T-cell (primary cell): ENCODE results near the gene NCOA7. TPM values are rescaled to one million over a fixed set of nuclear protein-coding genes. Genes with fewer than 3 reads are reported as not detected.

Experiments
- ATAC-seq, 4 experiments: fragments of 200-7000 bp in 3 of 4; fragments of 150-1000 bp in 1 of 4; cut with Tn5 transposase; replicated peaks in 1 of 4; 1 replicate in 3 of 4; 2 replicates in 1 of 4; pipeline ENCODE4 v1.10.0; 2021; ENCODE audit warnings: moderate library complexity in 3 of 4, mild to moderate bottlenecking in 2 of 4, moderate number of reproducible peaks in 1 of 4
- CTCF ChIA-PET, 2 donors: fragments of 300-600 bp; sonication (Branson Sonifier 250); formaldehyde crosslinking; loops; one replicate each; lab custom pipeline; 2022; ENCODE audit warnings: antibody characterized with exemption in 2 of 2; lab: Charles Lee
- POLR2A ChIA-PET, 2 donors: fragments of 300-600 bp; sonication (Branson Sonifier 250); formaldehyde crosslinking; loops; one replicate each; lab custom pipeline; 2022; ENCODE audit warnings: antibody characterized with exemption in 2 of 2; lab: Charles Lee
- DNase-seq, 35 experiments: peaks; one replicate each; pipeline versions ENCODE4 v3.0.0 to v3.0.0-alpha.2; 2013 to 2023
- H3K27ac ChIP-seq: one replicate; pipeline ENCODE4 v1.5.1; 2013; ENCODE audit warnings: low read length
- H3K27me3 ChIP-seq, 2 experiments: replicated peaks in 1 of 2; 1 replicate in 1 of 2; 2 replicates in 1 of 2; pipeline versions ENCODE4 v1.6.1 to v1.7.0; 2013; ENCODE audit warnings: low read length in 1 of 2, mixed read lengths in 1 of 2; ENCODE audit not compliant: control insufficient read depth in 2 of 2, insufficient read depth in 2 of 2; ENCODE audit errors: extremely low read depth in 1 of 2
- H3K36me3 ChIP-seq, 2 donors: 1 replicate in 1 of 2; 2 replicates in 1 of 2; pipeline versions ENCODE4 v1.6.1 to v1.7.0; 2013; ENCODE audit warnings: low read length in 1 of 2; ENCODE audit not compliant: control insufficient read depth in 2 of 2, insufficient read depth in 1 of 2; ENCODE audit errors: extremely low read depth in 1 of 2
- H3K4me1 ChIP-seq, 2 experiments: 1 replicate in 1 of 2; 2 replicates in 1 of 2; pipeline versions ENCODE4 v1.6.1 to v1.7.0; 2013; ENCODE audit warnings: low read length in 2 of 2, mixed read lengths in 1 of 2; ENCODE audit not compliant: insufficient read depth in 2 of 2, control insufficient read depth in 1 of 2; ENCODE audit errors: extremely low read depth in 1 of 2
- H3K4me3 ChIP-seq, 2 donors: 1 replicate in 1 of 2; 2 replicates in 1 of 2; pipeline versions ENCODE4 v1.5.1 to v1.7.0; 2013; ENCODE audit warnings: mild to moderate bottlenecking in 2 of 2, low read length in 1 of 2, moderate library complexity in 1 of 2; ENCODE audit not compliant: control insufficient read depth in 1 of 2; ENCODE audit errors: extremely low read depth in 1 of 2
- H3K9me3 ChIP-seq: 2 replicates; pipeline ENCODE4 v1.7.0; 2013
- H3K27ac Mint-ChIP-seq, 2 donors: one replicate each; pipeline ENCODE4 v1.8.0; 2020 to 2021; ENCODE audit warnings: mild to moderate bottlenecking in 2 of 2, mixed read lengths in 2 of 2
- H3K27me3 Mint-ChIP-seq, 2 donors: one replicate each; pipeline ENCODE4 v1.8.0; 2021 to 2022; ENCODE audit warnings: mixed read lengths in 2 of 2
- H3K36me3 Mint-ChIP-seq: one replicate; pipeline ENCODE4 v1.8.0; 2021; ENCODE audit warnings: mixed read lengths
- H3K4me1 Mint-ChIP-seq, 3 donors: one replicate each; pipeline ENCODE4 v1.8.0; 2020 to 2022; ENCODE audit warnings: mixed read lengths in 3 of 3, mild to moderate bottlenecking in 1 of 3
- H3K4me3 Mint-ChIP-seq, 3 donors: one replicate each; pipeline ENCODE4 v1.8.0; 2020 to 2022; ENCODE audit warnings: mild to moderate bottlenecking in 3 of 3, mixed read lengths in 3 of 3, moderate library complexity in 3 of 3
- H3K9me3 Mint-ChIP-seq, 3 donors: one replicate each; pipeline ENCODE4 v1.8.0; 2020 to 2022; ENCODE audit warnings: mixed read lengths in 3 of 3
- WGBS: methylation state at CpG from one replicate; pipeline ENCODE4 v1.1.5; 2013; ENCODE audit warnings: missing lambda C conversion rate; ENCODE audit not compliant: insufficient coverage; 5-methylcytosine and 5-hydroxymethylcytosine counted together
- total RNA-seq, 35 experiments: library from RNA in 6 of 35; stranded (reverse) in 6 of 35; fragments of 120-200 nt in 1 of 35; gene quantifications; one replicate each; pipeline versions ENCODE4 v1.2.1 to v1.2.4 and lab custom pipeline; 2013 to 2026

Gene NCOA7
- total RNA-seq (10 to 100 TPM; 40.3 to 51.6 (median 46.4) TPM), total RNA-seq (lab: John Stamatoyannopoulos, UW) (47.5 to 357 (median 87.3) reads per million in 29 experiments)
- total RNA-seq (2013), result 42.2 TPM

- H3K4me3 ChIP-seq, result peak within 1 kb of the TSS; percentile 83 to 85
- no peaks in the 10 kb centered on the region for H3K9me3 ChIP-seq
- Mint-ChIP-seq H3K27ac (peak within 1 kb of the TSS; percentile 99), H3K4me1 (peaks cover 56 to 59% (median 58%) of the 10 kb centered on the region in 3 donors), H3K4me3 (peak within 1 kb of the TSS; percentile 90 to 95 (median 93)), H3K9me3 (no peaks in the 10 kb centered on the region), H3K36me3 (peaks cover 13% of the 10 kb centered on the region), H3K27me3 (no peaks in the 10 kb centered on the region)
- ChIA-PET CTCF (interaction anchor here (0.5 to 6.6 kb wide), 32 partner anchors 9 to 1476 kb away, joined by 3 to 97 read pairs (median 4); partner anchors contain the start of genes HINT3 (in 1 of the 2), RNF146 (in 1 of the 2) and TRMT11 (in 1 of the 2)), POLR2A (interaction anchor here (0.6 to 3.5 kb wide), 12 partner anchors 9 to 1589 kb away, joined by 3 to 57 read pairs (median 6); partner anchors contain the start of gene TRMT11 (in 2 of the 2))
- under 1% methylated on average over 93 of the region's 100 CpGs for whole genome bisulfite sequencing
- H3K4me1 ChIP-seq, result peaks cover 15 to 21% of the 10 kb centered on the region in 2 experiments
- ATAC-seq (peak; percentile 84 to 89 (median 86)), DNase-seq (peak; percentile 60 to 85 (median 76))
- no peaks in the 10 kb centered on the region for H3K27me3 ChIP-seq
- no peaks in the 10 kb centered on the region for H3K36me3 ChIP-seq
- peak within 1 kb of the TSS; percentile 93 for H3K27ac ChIP-seq
These were observed at the start of gene NCOA7 for GRCh38 chr6:125790358-125791150. Gene NCOA7, plus strand, starts transcription at chr6:125790960. Its CDS starts 24,395 bp downstream, at chr6:125815355.

GRCh38 chr6:125741336-125741735 lies 49.4 kb upstream of the NCOA7 start:
- H3K27me3 Mint-ChIP-seq, result peaks cover 21 to 30% of the 10 kb centered on the region in 2 donors
- Histone ChIP-seq H3K27ac (no peak overlapping the region), H3K4me1 (peaks cover 0 to under 1% of the 10 kb centered on the region in 2 experiments), H3K9me3 (no peaks in the 10 kb centered on the region), H3K36me3 (no peaks in the 10 kb centered on the region), H3K4me3 (no peak overlapping the region), H3K27me3 (peaks cover 0 to 3% of the 10 kb centered on the region in 2 experiments)
- CTCF ChIA-PET, result interaction anchor here (0.6 to 1.2 kb wide), 4 partner anchors 12 to 430 kb away, joined by 3 to 4 read pairs (median 4); no protein-coding TSS in a partner anchor
- WGBS, result no CpG with 5 or more reads among the region's 2 CpGs
- DNase-seq (no peak), ATAC-seq (no peak)
- no peak overlapping the region for H3K4me3 Mint-ChIP-seq
- H3K4me1 Mint-ChIP-seq, result peaks cover 4 to 5% (median 5%) of the 10 kb centered on the region in 3 donors
- POLR2A ChIA-PET, result interaction anchor here in 1 of 2 donors (0.6 kb wide), 1 partner anchor 12 kb away, joined by 3 read pairs; no protein-coding TSS in a partner anchor
- H3K9me3 Mint-ChIP-seq, result no peaks in the 10 kb centered on the region
- no peak overlapping the region for H3K27ac Mint-ChIP-seq
- H3K36me3 Mint-ChIP-seq, result no peaks in the 10 kb centered on the region

GRCh38 chr6:125742024-125742423 lies 48.7 kb upstream of the NCOA7 start:
- no peak for DNase-seq
- ChIA-PET CTCF (interaction anchor here (0.6 to 1.3 kb wide), 5 partner anchors 11 to 430 kb away, joined by 3 to 10 read pairs (median 4); no protein-coding TSS in a partner anchor), POLR2A (no interaction called here)
- no peaks in the 10 kb centered on the region for H3K9me3 ChIP-seq
- no peak overlapping the region for H3K4me3 Mint-ChIP-seq
- ATAC-seq, result no peak
- H3K4me1 Mint-ChIP-seq, result peaks cover 10 to 12% (median 10%) of the 10 kb centered on the region in 3 donors
- H3K27ac ChIP-seq, result no peak overlapping the region
- H3K27ac Mint-ChIP-seq, result no peak overlapping the region
- no peaks in the 10 kb centered on the region for H3K36me3 ChIP-seq
- no peaks in the 10 kb centered on the region for H3K36me3 Mint-ChIP-seq
- H3K4me1 ChIP-seq, result peaks cover 0 to 8% of the 10 kb centered on the region in 2 experiments
- H3K9me3 Mint-ChIP-seq, result no peaks in the 10 kb centered on the region
- peaks cover 0 to 9% of the 10 kb centered on the region in 2 experiments for H3K27me3 ChIP-seq
- peaks cover 22 to 31% of the 10 kb centered on the region in 2 donors for H3K27me3 Mint-ChIP-seq
- no peak overlapping the region for H3K4me3 ChIP-seq
- WGBS, result 87% methylated on average over 2 of the region's 2 CpGs

- Histone ChIP-seq H3K4me3 (no peak overlapping the region), H3K27ac (no peak overlapping the region), H3K9me3 (no peaks in the 10 kb centered on the region), H3K27me3 (peaks cover 0 to 12% of the 10 kb centered on the region in 2 experiments), H3K36me3 (no peaks in the 10 kb centered on the region), H3K4me1 (peaks cover 3 to 11% of the 10 kb centered on the region in 2 experiments)
- ATAC-seq, result no peak
- POLR2A ChIA-PET, result interaction anchor here in 1 of 2 donors (0.6 kb wide), 1 partner anchor 460 kb away, joined by 3 read pairs; no protein-coding TSS in a partner anchor
- H3K4me1 Mint-ChIP-seq, result peaks cover 14 to 16% (median 15%) of the 10 kb centered on the region in 3 donors
- H3K27ac Mint-ChIP-seq, result no peak overlapping the region
- CTCF ChIA-PET, result interaction anchor here (1.2 to 1.3 kb wide), 2 partner anchors 11 kb away, joined by 4 to 10 read pairs; no protein-coding TSS in a partner anchor
- WGBS, result 100% methylated on average over 1 of the region's 5 CpGs
- H3K27me3 Mint-ChIP-seq, result peaks cover 19 to 33% of the 10 kb centered on the region in 2 donors
- no peak overlapping the region for H3K4me3 Mint-ChIP-seq
- no peaks in the 10 kb centered on the region for H3K36me3 Mint-ChIP-seq
- no peak for DNase-seq
- H3K9me3 Mint-ChIP-seq, result no peaks in the 10 kb centered on the region
These were observed 48.2 kb upstream of the NCOA7 start for GRCh38 chr6:125742464-125743120.

- no CpG with 5 or more reads among the region's 2 CpGs for WGBS
These were observed 47.2 kb upstream of the NCOA7 start for GRCh38 chr6:125743604-125744003.

More at GRCh38 chr6:125743604-125744003, 47.2 kb upstream of the NCOA7 start:
- CTCF ChIA-PET, result interaction anchor here in 1 of 2 donors (1.0 to 1.9 kb wide), 2 partner anchors 10 to 433 kb away, joined by 3 to 9 read pairs; no protein-coding TSS in a partner anchor
- peaks cover 8 to 20% of the 10 kb centered on the region in 2 experiments for H3K4me1 ChIP-seq
- H3K4me3 Mint-ChIP-seq, result no peak overlapping the region
- H3K36me3 ChIP-seq, result no peaks in the 10 kb centered on the region
- H3K9me3 Mint-ChIP-seq, result no peaks in the 10 kb centered on the region
- ATAC-seq (no peak), DNase-seq (no peak)
- H3K27me3 ChIP-seq, result peaks cover 0 to 21% of the 10 kb centered on the region in 2 experiments
- no peak overlapping the region for H3K27ac ChIP-seq
- POLR2A ChIA-PET, result no interaction called here
- peaks cover 18 to 23% (median 21%) of the 10 kb centered on the region in 3 donors for H3K4me1 Mint-ChIP-seq
- H3K4me3 ChIP-seq, result no peak overlapping the region
- H3K36me3 Mint-ChIP-seq, result no peaks in the 10 kb centered on the region
- no peaks in the 10 kb centered on the region for H3K9me3 ChIP-seq
- H3K27me3 Mint-ChIP-seq, result peaks cover 16 to 35% of the 10 kb centered on the region in 2 donors
- H3K27ac Mint-ChIP-seq, result no peak overlapping the region
